HFF-Myc (cell line): ENCODE measurements around the gene PLPPR4.

Experiments
- DNase-seq: peaks from one replicate; pipeline ENCODE4 v3.0.0-alpha.2; 2011; ENCODE audit warnings: low read depth; ENCODE audit errors: extremely low read depth
- H3K4me3 ChIP-seq: replicated peaks from 2 replicates; pipeline ENCODE4 v1.5.1; 2011; ENCODE audit warnings: low read depth, mild to moderate bottlenecking, control low read depth, low read length
- CTCF ChIP-seq: IDR thresholded peaks from 2 replicates; pipeline ENCODE4 v1.5.1; 2012; ENCODE audit warnings: mild to moderate bottlenecking, low read depth, low read length, control low read depth; ENCODE audit errors: missing control alignments

Gene PLPPR4

GRCh38 chr1:99305626-99306025 is 41.3 kb downstream of the PLPPR4 start:
- no peak for DNase-seq
- TF ChIP-seq CTCF: no peak

GRCh38 chr1:99306056-99306455 is 41.8 kb downstream of the PLPPR4 start:
- no peak for DNase-seq
- no peak overlapping the region for H3K4me3 ChIP-seq
- TF ChIP-seq CTCF: no peak

More at GRCh38 chr1:99305626-99306025, 41.3 kb downstream of the PLPPR4 start:
- H3K4me3 ChIP-seq: no peak overlapping the region

- H3K4me3 ChIP-seq: no peak overlapping the region
- TF ChIP-seq CTCF: no peak
Measured at GRCh38 chr1:99306644-99307043, 42.4 kb downstream of the PLPPR4 start.

GRCh38 chr1:99315305-99315704 is 51.0 kb downstream of the PLPPR4 start:
- TF ChIP-seq CTCF: no peak
- H3K4me3 ChIP-seq: no peak overlapping the region
- peak; percentile 3 for DNase-seq

More at GRCh38 chr1:99306644-99307043, 42.4 kb downstream of the PLPPR4 start:
- no peak for DNase-seq

- TF ChIP-seq CTCF: peak; percentile 52
- no peak for DNase-seq
- no peak overlapping the region for H3K4me3 ChIP-seq
Measured at GRCh38 chr1:99326215-99326949, 62.1 kb downstream of the PLPPR4 start.

GRCh38 chr1:99327357-99327756 is 63.1 kb downstream of the PLPPR4 start:
- H3K4me3 ChIP-seq: no peak overlapping the region
- no peak for DNase-seq
- no peak for TF ChIP-seq CTCF

GRCh38 chr1:99328171-99328570 is 63.9 kb downstream of the PLPPR4 start:
- TF ChIP-seq CTCF: no peak
- H3K4me3 ChIP-seq: no peak overlapping the region
- no peak for DNase-seq
